ENCODE measurements around the gene PKN3. TPM values are rescaled to one million over a fixed set of nuclear protein-coding genes. Genes with fewer than 3 reads are reported as not detected.
"Not testable (repeated sequence)": the region's sequence is repeated elsewhere in the genome, so short reads cannot be mapped to it uniquely, and the experiment has no call there.

The PKN3 gene
- total RNA-seq, 4 donors from 2014 or later: 6.6 to 17.1 (median 8.9) TPM

GRCh38 chr9:128694344-128694743 is 8.0 kb upstream of the PKN3 start:
- Histone ChIP-seq H3K9me3 (no peaks in the 10 kb centered on the region), H3K4me1 (peaks cover 0 to 25% (median 12%) of the 10 kb centered on the region in 4 donors), H3K27ac (no peak overlapping the region), H3K4me3 (no peak overlapping the region), H3K36me3 (peaks cover 0 to 49% (median 17%) of the 10 kb centered on the region in 3 donors), H3K27me3 (no peaks in the 10 kb centered on the region)
- no peak for TF ChIP-seq EP300 (IDR thresholded peaks at IDR 0.05)
- DNase-seq (ENCODE audit: low spot score in 2 of 2): no peak
- WGBS, 2 donors: 76 to 81% methylated on average over 6 of the region's 6 CpGs

GRCh38 chr9:128696923-128697707 is 5.2 kb upstream of the PKN3 start:
- H3K36me3 ChIP-seq: peaks cover 0 to 45% (median 12%) of the 10 kb centered on the region in 3 donors
- no peak overlapping the region for H3K27ac ChIP-seq
- H3K4me3 ChIP-seq: no peak overlapping the region
- H3K4me1 ChIP-seq: peaks cover 0 to 8% (median 0%) of the 10 kb centered on the region in 4 donors
- no peaks in the 10 kb centered on the region for H3K27me3 ChIP-seq
- DNase-seq (ENCODE audit: low spot score in 2 of 2): no peak
- H3K9me3 ChIP-seq: no peaks in the 10 kb centered on the region
- no peak for TF ChIP-seq EP300 (IDR thresholded peaks at IDR 0.05)
- no peak for TF ChIP-seq POLR2A (IDR thresholded peaks at IDR 0.05)
- no peak for TF ChIP-seq CTCF (IDR thresholded peaks at IDR 0.05)
- WGBS, 2 donors: 65 to 67% methylated on average over 8 of the region's 8 CpGs

- not testable (repeated sequence) for H3K27ac ChIP-seq; H3K9me3 ChIP-seq; DNase-seq (ENCODE audit: low spot score in 2 of 2); H3K27me3 ChIP-seq; H3K4me3 ChIP-seq
- Histone ChIP-seq H3K36me3 (peaks cover 0 to 24% (median 0%) of the 10 kb centered on the region in 3 donors), H3K4me1 (peaks cover 0 to 16% (median 4%) of the 10 kb centered on the region in 4 donors)
- 94 to 95% methylated on average over 30 of the region's 30 CpGs for WGBS, 2 donors
These were observed 3.1 kb upstream of the PKN3 start for GRCh38 chr9:128699096-128699795.

- H3K27me3 ChIP-seq: no peaks in the 10 kb centered on the region
- no peaks in the 10 kb centered on the region for H3K9me3 ChIP-seq
- no peak for TF ChIP-seq POLR2A (IDR thresholded peaks at IDR 0.05)
- no peak overlapping the region for H3K4me3 ChIP-seq
- H3K36me3 ChIP-seq: peaks cover 0 to 7% (median 0%) of the 10 kb centered on the region in 3 donors
- peaks cover 0 to 16% (median 4%) of the 10 kb centered on the region in 4 donors for H3K4me1 ChIP-seq
- 71 to 78% methylated on average over 10 of the region's 10 CpGs for WGBS, 2 donors
- H3K27ac ChIP-seq: no peak overlapping the region
- DNase-seq (ENCODE audit: low spot score in 2 of 2): no peak
These were observed 962 bp upstream of the PKN3 start for GRCh38 chr9:128701227-128701854.

- TF ChIP-seq EP300 (IDR thresholded peaks at IDR 0.05) (no peak), POLR2A (IDR thresholded peaks at IDR 0.05) (no peak), CTCF (IDR thresholded peaks at IDR 0.05) (no peak)
- Histone ChIP-seq H3K27me3 (no peaks in the 10 kb centered on the region), H3K27ac (peak overlapping the region; percentile 55 to 86 (median 83)), H3K9me3 (no peaks in the 10 kb centered on the region), H3K4me3 (peak overlapping the region; percentile 63 to 90 (median 74)), H3K36me3 (peaks cover 0 to 11% (median 0%) of the 10 kb centered on the region in 3 donors), H3K4me1 (peaks cover 0 to 16% (median 4%) of the 10 kb centered on the region in 4 donors)
- DNase-seq (ENCODE audit: low spot score in 2 of 2): no peak
- WGBS, 2 donors: 6 to 8% methylated on average over 38 to 42 of the region's 55 CpGs
These were observed 779 bp downstream of the PKN3 start for GRCh38 chr9:128702949-128703615.

- no peak for TF ChIP-seq CTCF (IDR thresholded peaks at IDR 0.05)
- H3K4me1 ChIP-seq: peaks cover 0 to 16% (median 4%) of the 10 kb centered on the region in 4 donors
- H3K27ac ChIP-seq: peak overlapping the region; percentile 55 to 86 (median 83)
- H3K27me3 ChIP-seq: no peaks in the 10 kb centered on the region
- WGBS, 2 donors: 69 to 71% methylated on average over 27 to 29 of the region's 31 CpGs
- H3K4me3 ChIP-seq: peak overlapping the region in 3 of 4 donors; percentile 63 to 90 (median 76)
- no peaks in the 10 kb centered on the region for H3K9me3 ChIP-seq
- DNase-seq (ENCODE audit: low spot score in 2 of 2): no peak
- peaks cover 0 to 11% (median 0%) of the 10 kb centered on the region in 3 donors for H3K36me3 ChIP-seq
These were observed 1.5 kb downstream of the PKN3 start for GRCh38 chr9:128703616-128704355.

Measured in tibial nerve (tissue), 4 donors.